ENCODE data around the gene CCDC107.
"Not testable (repeated sequence)": the region's sequence is repeated elsewhere in the genome, so short reads cannot be mapped to it uniquely, and the experiment has no call there.

Gene CCDC107

GRCh38 chr9:35611230-35611797, 46.8 kb upstream of the CCDC107 start:
- Histone ChIP-seq H3K4me1 (ENCODE audit: control insufficient read depth, insufficient read depth, low read length) (no peaks in the 10 kb centered on the region), H3K27ac (ENCODE audit: extremely low read depth, low read depth, low read length) (no peak overlapping the region), H3K4me3 (ENCODE audit: low read depth, low read length) (no peak overlapping the region), H3K9me3 (ENCODE audit: control insufficient read depth, insufficient read depth, low read depth, low read length) (no peaks in the 10 kb centered on the region), H3K36me3 (ENCODE audit: control insufficient read depth in 2 of 2, insufficient read depth in 1 of 2, low read length in 2 of 2) (peaks cover 0 to 41% of the 10 kb centered on the region in 2 experiments; a peak in 1 of 3 replicates)
- ChIA-PET POLR2A (interaction anchor here (1.5 to 2.2 kb wide), 2 partner anchors 41 to 54 kb away, joined by 4 to 5 read pairs; partner anchors contain the start of gene ARHGEF39), CTCF (interaction anchor here (0.6 to 4.1 kb wide), 22 partner anchors 7 to 226 kb away, joined by 3 to 22 read pairs (median 5); partner anchors contain the start of genes ARHGEF39, CCDC107, RMRP and TESK1)
- TF ChIP-seq TSHZ1 (tag by site-specific recombination; IDR thresholded peaks at IDR 0.05; ENCODE audit: borderline replicate concordance) (no peak), CTCF (tag by site-specific recombination; IDR thresholded peaks at IDR 0.05) (peak; percentile 42; the same call in 1 of the 2 replicates)

GRCh38 chr9:35612066-35612465, 46.0 kb upstream of the CCDC107 start:
- not testable (repeated sequence) for H3K27ac ChIP-seq (ENCODE audit: extremely low read depth, low read depth, low read length); H3K4me1 ChIP-seq (ENCODE audit: control insufficient read depth, insufficient read depth, low read length); H3K9me3 ChIP-seq (ENCODE audit: control insufficient read depth, insufficient read depth, low read depth, low read length); H3K4me3 ChIP-seq (ENCODE audit: low read depth, low read length)
- TF ChIP-seq ZIC2 (tag by site-specific recombination; IDR thresholded peaks at IDR 0.05): peak; percentile 28; the same call in 1 of the 2 replicates
- H3K36me3 ChIP-seq (ENCODE audit: control insufficient read depth in 2 of 2, insufficient read depth in 1 of 2, low read length in 2 of 2): peaks cover 0 to 35% of the 10 kb centered on the region in 2 experiments; a peak in 1 of 3 replicates
- POLR2A ChIA-PET: interaction anchor here (1.5 to 2.2 kb wide), 2 partner anchors 40 to 53 kb away, joined by 4 to 5 read pairs; partner anchors contain the start of gene ARHGEF39
- CTCF ChIA-PET: interaction anchor here (0.6 to 4.1 kb wide), 19 partner anchors 8 to 295 kb away, joined by 3 to 22 read pairs (median 6); partner anchors contain the start of genes CCDC107, RMRP and TESK1

GRCh38 chr9:35612843-35613242, 45.2 kb upstream of the CCDC107 start:
- CTCF ChIA-PET: interaction anchor here (1.5 to 4.1 kb wide), 7 partner anchors 9 to 118 kb away, joined by 4 to 22 read pairs (median 8); partner anchors contain the start of genes CCDC107, RMRP and TESK1
- H3K4me3 ChIP-seq (ENCODE audit: low read depth, low read length): no peak overlapping the region
- POLR2A ChIA-PET: interaction anchor here (1.3 kb wide), 1 partner anchor 8 kb away, joined by 3 read pairs; no protein-coding TSS in a partner anchor
- H3K4me1 ChIP-seq (ENCODE audit: control insufficient read depth, insufficient read depth, low read length): no peaks in the 10 kb centered on the region
- no peak overlapping the region for H3K27ac ChIP-seq (ENCODE audit: extremely low read depth, low read depth, low read length)
- no peak for TF ChIP-seq PATZ1 (tag by site-specific recombination; IDR thresholded peaks at IDR 0.05)
- no peak for TF ChIP-seq ZNF596 (tag by site-specific recombination; IDR thresholded peaks at IDR 0.05)
- no peak for TF ChIP-seq ZNF138 (tag by site-specific recombination; IDR thresholded peaks at IDR 0.05; ENCODE audit: borderline replicate concordance)
- TF ChIP-seq ZNF610 (tag by site-specific recombination; IDR thresholded peaks at IDR 0.05; ENCODE audit: borderline replicate concordance): no peak
- no peak for TF ChIP-seq ZNF16 (tag by site-specific recombination; IDR thresholded peaks at IDR 0.05; ENCODE audit: low read depth)
- TF ChIP-seq ZNF169 (tag by site-specific recombination; IDR thresholded peaks at IDR 0.05): no peak
- H3K36me3 ChIP-seq (ENCODE audit: control insufficient read depth in 2 of 2, insufficient read depth in 1 of 2, low read length in 2 of 2): peaks cover 0 to 27% of the 10 kb centered on the region in 2 experiments; a peak in 1 of 3 replicates
- H3K9me3 ChIP-seq (ENCODE audit: control insufficient read depth, insufficient read depth, low read depth, low read length): no peaks in the 10 kb centered on the region

Measured in HEK293 (cell line).